ENCODE data around the gene ANAPC16.

DNA sequence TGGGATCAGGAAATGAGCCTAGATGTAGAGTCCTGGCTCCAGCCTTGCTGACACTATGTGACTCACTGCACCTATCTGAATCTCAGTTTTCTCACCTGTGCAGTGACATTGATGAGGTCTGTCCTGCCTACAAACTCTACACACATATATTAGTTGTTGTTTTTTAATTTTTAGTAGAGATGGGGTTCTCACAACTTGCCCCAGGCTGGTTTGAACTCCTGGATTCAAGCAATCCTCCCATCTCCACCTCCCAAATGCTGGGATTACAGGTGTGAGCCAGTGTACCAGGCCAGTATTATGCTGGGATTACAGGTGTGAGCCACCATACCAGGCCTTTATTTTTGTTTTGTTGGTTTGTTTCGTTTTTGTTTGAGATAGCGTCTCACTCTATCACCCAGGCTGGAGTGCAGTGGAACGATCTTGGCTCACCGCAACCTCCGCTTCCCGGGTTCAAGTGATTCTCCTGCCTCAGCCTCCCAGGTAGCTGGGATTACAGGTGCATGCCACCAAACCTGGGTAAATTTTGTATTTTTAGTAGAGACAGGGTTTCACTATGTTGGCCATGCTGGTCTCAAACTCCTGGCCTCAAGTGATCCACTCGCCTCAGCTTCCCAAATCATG lies 46.1 kb downstream of the ANAPC16 start:
- TF ChIP-seq, protein P1, sequence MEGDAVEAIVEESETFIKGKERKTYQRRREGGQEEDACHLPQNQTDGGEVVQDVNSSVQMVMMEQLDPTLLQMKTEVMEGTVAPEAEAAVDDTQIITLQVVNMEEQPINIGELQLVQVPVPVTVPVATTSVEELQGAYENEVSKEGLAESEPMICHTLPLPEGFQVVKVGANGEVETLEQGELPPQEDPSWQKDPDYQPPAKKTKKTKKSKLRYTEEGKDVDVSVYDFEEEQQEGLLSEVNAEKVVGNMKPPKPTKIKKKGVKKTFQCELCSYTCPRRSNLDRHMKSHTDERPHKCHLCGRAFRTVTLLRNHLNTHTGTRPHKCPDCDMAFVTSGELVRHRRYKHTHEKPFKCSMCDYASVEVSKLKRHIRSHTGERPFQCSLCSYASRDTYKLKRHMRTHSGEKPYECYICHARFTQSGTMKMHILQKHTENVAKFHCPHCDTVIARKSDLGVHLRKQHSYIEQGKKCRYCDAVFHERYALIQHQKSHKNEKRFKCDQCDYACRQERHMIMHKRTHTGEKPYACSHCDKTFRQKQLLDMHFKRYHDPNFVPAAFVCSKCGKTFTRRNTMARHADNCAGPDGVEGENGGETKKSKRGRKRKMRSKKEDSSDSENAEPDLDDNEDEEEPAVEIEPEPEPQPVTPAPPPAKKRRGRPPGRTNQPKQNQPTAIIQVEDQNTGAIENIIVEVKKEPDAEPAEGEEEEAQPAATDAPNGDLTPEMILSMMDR (IDR thresholded peaks at IDR 0.05), result no peak
- TF ChIP-seq EP300 (IDR thresholded peaks at IDR 0.05), result no peak
